Adipocyte (in vitro differentiated cells): ENCODE results near the gene CCND1.

ENCODE experiments used
- DNase-seq: peaks from one replicate; pipeline ENCODE4 v3.0.0-alpha.2; 2015; ENCODE audit warnings: low read depth
- H3K27me3 ChIP-seq: replicated peaks from 2 replicates; pipeline ENCODE4 v1.7.0; 2013; ENCODE audit warnings: mild to moderate bottlenecking, low read length, moderate library complexity; ENCODE audit not compliant: control insufficient read depth, insufficient read depth
- H3K36me3 ChIP-seq: 2 replicates; pipeline ENCODE4 v1.7.0; 2013; ENCODE audit warnings: low read length, mild to moderate bottlenecking, moderate library complexity; ENCODE audit not compliant: control insufficient read depth, insufficient read depth, severe bottlenecking
- H3K4me1 ChIP-seq: 2 replicates; pipeline ENCODE4 v1.7.0; 2013; ENCODE audit warnings: mild to moderate bottlenecking, low read length, moderate library complexity; ENCODE audit not compliant: control insufficient read depth, insufficient read depth
- H3K4me3 ChIP-seq: 2 replicates; pipeline ENCODE4 v1.7.0; 2013; ENCODE audit warnings: mild to moderate bottlenecking, low read length, moderate library complexity
- H3K9ac ChIP-seq: 2 replicates; pipeline ENCODE4 v1.7.0; 2013; ENCODE audit warnings: mild to moderate bottlenecking, low read length, moderate library complexity
- H3K9me3 ChIP-seq: 2 replicates; pipeline ENCODE4 v1.7.0; 2013; ENCODE audit warnings: mild to moderate bottlenecking, low read length, moderate library complexity; ENCODE audit not compliant: control insufficient read depth

The CCND1 gene

GRCh38 chr11:69604055-69604454 lies 36.9 kb upstream of the CCND1 start:
- H3K36me3 ChIP-seq: no peaks in the 10 kb centered on the region
- H3K4me3 ChIP-seq: no peak overlapping the region
- peaks cover 20% of the 10 kb centered on the region for H3K9me3 ChIP-seq
- H3K9ac ChIP-seq: no peak overlapping the region
- H3K4me1 ChIP-seq: no peaks in the 10 kb centered on the region
- H3K27me3 ChIP-seq: peaks cover 51% of the 10 kb centered on the region
- DNase-seq: no peak

- Histone ChIP-seq H3K9ac (no peak overlapping the region), H3K36me3 (no peaks in the 10 kb centered on the region), H3K4me1 (no peaks in the 10 kb centered on the region), H3K9me3 (peaks cover 27% of the 10 kb centered on the region), H3K4me3 (no peak overlapping the region), H3K27me3 (peaks cover 55% of the 10 kb centered on the region)
- DNase-seq: no peak
These were observed 35.0 kb upstream of the CCND1 start for GRCh38 chr11:69605737-69606526.

GRCh38 chr11:69609351-69609750 lies 31.6 kb upstream of the CCND1 start:
- H3K9ac ChIP-seq: no peak overlapping the region
- DNase-seq: no peak
- peaks cover 29% of the 10 kb centered on the region for H3K27me3 ChIP-seq

GRCh38 chr11:69611548-69612526 lies 29.1 kb upstream of the CCND1 start:
- no peak for DNase-seq
- no peaks in the 10 kb centered on the region for H3K4me1 ChIP-seq

More at GRCh38 chr11:69609351-69609750, 31.6 kb upstream of the CCND1 start:
- Histone ChIP-seq H3K36me3 (no peaks in the 10 kb centered on the region), H3K9me3 (peaks cover 18% of the 10 kb centered on the region), H3K4me1 (no peaks in the 10 kb centered on the region), H3K4me3 (no peak overlapping the region)

GRCh38 chr11:69613594-69613993 lies 27.4 kb upstream of the CCND1 start:
- Histone ChIP-seq H3K4me3 (no peak overlapping the region), H3K9me3 (peaks cover 11% of the 10 kb centered on the region), H3K4me1 (peaks cover 2% of the 10 kb centered on the region), H3K36me3 (no peaks in the 10 kb centered on the region), H3K9ac (no peak overlapping the region), H3K27me3 (peaks cover 9% of the 10 kb centered on the region)
- no peak for DNase-seq

More at GRCh38 chr11:69611548-69612526, 29.1 kb upstream of the CCND1 start:
- Histone ChIP-seq H3K36me3 (no peaks in the 10 kb centered on the region), H3K27me3 (peaks cover 10% of the 10 kb centered on the region), H3K4me3 (no peak overlapping the region), H3K9ac (no peak overlapping the region), H3K9me3 (peaks cover 18% of the 10 kb centered on the region)

- Histone ChIP-seq H3K27me3 (peaks cover 9% of the 10 kb centered on the region), H3K9ac (no peak overlapping the region), H3K9me3 (peaks cover 6% of the 10 kb centered on the region), H3K4me1 (peaks cover 2% of the 10 kb centered on the region), H3K4me3 (no peak overlapping the region), H3K36me3 (no peaks in the 10 kb centered on the region)
- no peak for DNase-seq
These were observed 26.9 kb upstream of the CCND1 start for GRCh38 chr11:69614085-69614484.

GRCh38 chr11:69615545-69616278 lies 25.2 kb upstream of the CCND1 start:
- DNase-seq: no peak
- Histone ChIP-seq H3K4me3 (no peak overlapping the region), H3K9me3 (no peaks in the 10 kb centered on the region), H3K9ac (no peak overlapping the region), H3K4me1 (peaks cover 6% of the 10 kb centered on the region), H3K36me3 (no peaks in the 10 kb centered on the region), H3K27me3 (peaks cover 5% of the 10 kb centered on the region)

GRCh38 chr11:69617220-69617619 lies 23.7 kb upstream of the CCND1 start:
- no peaks in the 10 kb centered on the region for H3K9me3 ChIP-seq
- no peak for DNase-seq

GRCh38 chr11:69617682-69618081 lies 23.3 kb upstream of the CCND1 start:
- DNase-seq: no peak

More at GRCh38 chr11:69617220-69617619, 23.7 kb upstream of the CCND1 start:
- peaks cover 9% of the 10 kb centered on the region for H3K4me1 ChIP-seq
- H3K9ac ChIP-seq: no peak overlapping the region
- H3K4me3 ChIP-seq: no peak overlapping the region
- H3K36me3 ChIP-seq: no peaks in the 10 kb centered on the region
- peaks cover 4% of the 10 kb centered on the region for H3K27me3 ChIP-seq

GRCh38 chr11:69618237-69618636 lies 22.7 kb upstream of the CCND1 start:
- H3K4me3 ChIP-seq: no peak overlapping the region
- peaks cover 9% of the 10 kb centered on the region for H3K4me1 ChIP-seq
- H3K36me3 ChIP-seq: no peaks in the 10 kb centered on the region

More at GRCh38 chr11:69617682-69618081, 23.3 kb upstream of the CCND1 start:
- H3K27me3 ChIP-seq: peaks cover 4% of the 10 kb centered on the region
- H3K9ac ChIP-seq: no peak overlapping the region
- peaks cover 9% of the 10 kb centered on the region for H3K4me1 ChIP-seq
- H3K36me3 ChIP-seq: no peaks in the 10 kb centered on the region
- H3K4me3 ChIP-seq: no peak overlapping the region
- H3K9me3 ChIP-seq: no peaks in the 10 kb centered on the region

More at GRCh38 chr11:69618237-69618636, 22.7 kb upstream of the CCND1 start:
- Histone ChIP-seq H3K9ac (no peak overlapping the region), H3K27me3 (peaks cover 4% of the 10 kb centered on the region), H3K9me3 (no peaks in the 10 kb centered on the region)
- DNase-seq: no peak
